ENCODE measurements around the gene SLC28A2.
"Not testable (repeated sequence)": the region's sequence is repeated elsewhere in the genome, so short reads cannot be mapped to it uniquely, and the experiment has no call there.

SLC28A2 gene

DNA sequence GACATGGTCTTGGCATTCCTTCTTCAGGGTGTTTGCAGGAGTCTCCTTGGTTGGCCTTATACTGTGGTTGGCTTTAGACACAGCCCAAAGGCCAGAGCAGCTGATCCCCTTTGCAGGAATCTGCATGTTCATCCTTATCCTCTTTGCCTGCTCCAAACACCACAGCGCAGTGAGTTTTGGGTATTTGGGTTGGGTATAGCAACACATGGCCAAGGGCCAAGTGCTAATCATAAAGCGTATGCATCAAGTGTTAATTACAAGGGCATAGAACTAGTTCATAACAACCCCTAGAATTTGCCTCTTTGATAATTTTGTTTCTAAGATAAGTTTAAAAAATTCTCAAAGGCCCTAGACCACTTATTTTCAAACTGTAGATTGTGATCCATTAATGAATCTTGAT lies 11.8 kb downstream of the SLC28A2 start:
- no peak for DNase-seq (ENCODE audit: low spot score)

DNA sequence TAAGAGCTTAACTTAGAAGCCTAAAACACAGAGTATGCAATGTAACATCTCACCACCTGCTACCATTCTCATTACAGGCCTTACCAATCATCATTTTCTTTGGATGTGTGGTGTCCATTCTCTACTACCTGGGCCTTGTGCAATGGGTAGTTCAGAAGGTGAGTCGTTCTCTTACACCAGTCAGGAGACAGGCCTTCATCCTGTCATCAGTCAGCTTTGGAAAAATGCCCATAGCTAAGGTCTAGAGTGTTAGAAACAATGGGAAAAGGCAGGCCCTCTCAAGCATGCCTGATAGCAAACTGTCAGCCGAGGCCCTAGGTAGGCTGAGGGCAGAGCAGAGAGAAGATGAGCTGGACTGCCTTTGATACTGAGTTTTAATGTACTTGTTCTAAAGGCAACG lies 13.5 kb downstream of the SLC28A2 start:
- no peak for DNase-seq (ENCODE audit: low spot score)

- DNase-seq (ENCODE audit: low spot score): no peak
Observed at GRCh38 chr15:45268135-45268534, 16.1 kb downstream of the SLC28A2 start.

GRCh38 chr15:45274636-45275380 lies 22.8 kb downstream of the SLC28A2 start:
- DNase-seq (ENCODE audit: low spot score): no peak

GRCh38 chr15:45276831-45277230 lies 24.8 kb downstream of the SLC28A2 start:
- peak; percentile 9 for DNase-seq (ENCODE audit: low spot score)

DNA sequence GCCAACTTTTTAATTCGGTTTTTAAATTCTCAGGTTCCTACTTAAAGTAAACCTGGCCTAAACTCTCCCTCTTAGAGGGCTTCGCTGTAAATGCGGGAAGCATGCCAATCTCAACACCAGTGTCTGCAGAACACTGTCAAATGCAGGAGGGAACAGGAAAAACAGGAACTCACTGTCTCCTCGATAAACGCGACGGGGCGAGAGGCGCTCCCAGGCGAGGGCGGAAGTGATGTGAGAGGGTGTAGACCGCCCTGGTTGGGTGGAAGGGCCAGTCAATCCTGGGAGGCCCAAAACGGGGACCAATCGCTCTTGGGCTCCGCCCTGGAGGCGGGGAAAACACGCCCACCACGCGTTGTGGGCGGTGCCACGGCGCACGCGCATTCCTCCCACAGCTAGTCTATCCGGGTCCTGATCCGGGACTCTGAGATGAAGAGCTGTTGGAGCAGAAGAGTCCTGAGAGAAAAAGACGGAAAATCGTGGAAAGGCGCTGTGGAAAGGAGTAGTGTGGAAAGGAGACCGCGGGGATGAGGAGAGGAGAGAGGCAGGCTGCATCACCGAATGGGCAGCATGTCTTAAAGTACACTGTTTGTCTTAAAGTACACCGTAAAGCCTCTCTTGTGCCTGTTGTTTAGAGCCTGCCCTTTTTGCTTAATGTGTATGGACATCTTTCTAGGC lies 27.1 kb downstream of the SLC28A2 start:
- peak; percentile 97 for DNase-seq (ENCODE audit: low spot score)

- DNase-seq (ENCODE audit: low spot score): no peak
Observed at GRCh38 chr15:45285413-45285812, 33.4 kb downstream of the SLC28A2 start.

GRCh38 chr15:45287390-45287956 lies 35.4 kb downstream of the SLC28A2 start:
- DNase-seq (ENCODE audit: low spot score): no peak

DNA sequence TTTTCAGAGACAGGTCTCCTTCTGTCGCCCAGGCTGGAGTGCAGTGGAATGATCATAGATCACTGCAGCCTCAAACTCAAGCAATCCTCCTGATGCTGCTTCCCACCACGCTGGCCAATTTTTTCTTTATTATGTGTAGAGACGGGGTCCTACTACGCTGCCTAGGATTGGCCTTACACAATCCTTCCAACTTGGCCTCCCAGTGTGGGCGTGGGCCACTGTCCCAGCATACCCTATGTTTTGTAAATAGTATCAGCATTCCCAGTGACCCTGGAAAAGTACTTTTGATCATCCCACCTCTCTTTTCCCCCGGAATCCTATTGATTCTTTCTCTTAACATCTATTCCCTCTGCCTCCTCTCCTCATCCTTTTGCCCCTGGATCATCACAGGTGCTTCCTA lies 36.9 kb downstream of the SLC28A2 start:
- DNase-seq (ENCODE audit: low spot score): no peak

- DNase-seq (ENCODE audit: low spot score): no peak
Observed at GRCh38 chr15:45291822-45292582, 40.0 kb downstream of the SLC28A2 start.

- DNase-seq (ENCODE audit: low spot score): not testable (repeated sequence)
Observed at GRCh38 chr15:45293326-45293725, 41.3 kb downstream of the SLC28A2 start.

- DNase-seq (ENCODE audit: low spot score): not testable (repeated sequence)
Observed at GRCh38 chr15:45298964-45299378, 46.9 kb downstream of the SLC28A2 start.

DNA sequence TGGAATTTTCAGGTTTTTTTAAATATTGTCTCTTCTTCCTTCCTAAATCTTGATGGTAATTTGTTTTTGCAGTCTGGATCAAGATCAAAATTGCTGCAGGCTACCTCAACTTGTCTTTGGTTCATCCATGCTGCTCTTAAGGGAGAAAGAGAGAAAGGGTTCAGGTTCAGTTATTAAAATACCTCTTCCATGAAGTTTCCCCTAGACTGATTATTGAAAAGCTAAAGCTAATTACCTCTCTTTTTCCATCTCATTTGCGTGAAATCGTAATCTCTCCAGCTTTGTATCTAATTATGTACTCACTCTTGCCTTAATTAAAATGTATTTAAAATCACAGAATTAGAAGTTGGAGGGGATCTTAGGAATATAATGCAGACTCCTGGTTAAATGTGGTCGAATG lies 52.7 kb downstream of the SLC28A2 start:
- no peak for DNase-seq (ENCODE audit: low spot score)

DNA sequence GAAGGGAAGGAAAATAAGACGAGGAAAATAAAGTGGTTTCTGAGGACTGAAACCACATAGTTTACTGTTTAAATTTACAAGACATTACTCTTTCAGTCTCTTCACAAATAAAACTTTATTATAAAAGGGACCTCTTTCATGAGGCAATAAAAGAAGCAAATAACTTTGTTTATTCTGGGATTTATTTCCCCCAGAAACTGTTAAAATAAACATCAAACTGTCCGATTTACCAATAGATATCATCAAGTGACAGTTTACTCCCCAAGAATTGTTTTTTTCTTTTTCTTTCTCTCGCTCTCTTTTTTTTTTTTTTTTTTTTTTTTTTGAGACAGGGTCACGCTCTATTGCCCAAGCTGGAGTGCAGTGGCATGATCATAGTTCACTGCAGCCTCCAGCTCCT lies 54.1 kb downstream of the SLC28A2 start:
- DNase-seq (ENCODE audit: low spot score): no peak

DNA sequence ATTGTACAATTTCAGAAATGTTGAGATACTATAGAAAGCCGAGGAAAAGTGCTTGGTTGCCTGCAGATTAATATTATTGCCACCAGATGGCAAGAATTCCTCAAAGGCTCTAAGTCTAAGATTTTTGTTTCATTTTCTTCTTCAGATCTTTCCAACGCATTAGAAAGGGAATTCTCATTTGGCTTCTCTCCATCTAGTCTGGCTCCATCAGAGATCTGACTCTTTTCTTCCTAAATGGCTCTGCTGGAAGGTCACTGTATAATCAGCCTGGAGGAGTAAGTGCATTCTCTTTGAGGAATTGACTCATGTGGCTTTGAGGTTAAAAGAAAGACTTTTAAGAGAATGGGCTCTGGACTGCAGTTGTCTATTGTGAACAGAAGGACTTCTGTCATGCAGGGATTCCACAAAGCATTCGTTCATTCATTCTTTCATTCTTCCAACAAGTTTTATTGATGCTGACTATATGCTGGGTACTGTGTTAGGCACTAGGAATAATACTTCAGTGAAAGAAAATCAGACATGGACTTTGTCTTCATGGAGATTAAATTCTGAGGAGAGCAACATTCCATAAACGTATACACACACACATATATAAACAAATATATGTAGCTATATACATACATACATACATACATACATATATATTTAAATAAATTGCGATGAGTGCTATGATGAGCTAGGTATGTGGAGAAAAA lies 55.3 kb downstream of the SLC28A2 start:
- no peak for DNase-seq (ENCODE audit: low spot score)

DNA sequence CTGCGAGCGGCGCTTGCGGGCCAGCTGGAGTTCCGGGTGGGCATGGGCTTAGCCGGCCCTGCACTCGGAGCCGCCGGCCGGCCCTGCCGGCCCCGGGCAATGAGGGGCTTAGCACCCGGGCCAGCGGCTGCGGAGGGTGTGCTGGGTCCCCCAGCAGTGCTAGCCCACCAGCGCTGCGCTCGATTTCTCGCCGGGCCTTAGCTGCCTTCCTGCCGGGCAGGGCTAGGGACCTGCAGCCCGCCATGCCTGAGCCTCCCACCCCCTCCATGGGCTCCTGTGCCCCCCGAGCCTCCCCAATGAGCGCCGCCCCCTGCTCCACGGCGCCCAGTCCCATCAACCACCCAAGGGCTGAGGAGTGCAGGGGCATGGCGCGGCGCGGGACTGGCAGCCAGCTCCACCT lies 62.1 kb downstream of the SLC28A2 start:
- not testable (repeated sequence) for DNase-seq (ENCODE audit: low spot score)

GRCh38 chr15:45314960-45315359 lies 62.9 kb downstream of the SLC28A2 start:
- DNase-seq (ENCODE audit: low spot score): no peak

GRCh38 chr15:45319472-45320214 lies 67.6 kb downstream of the SLC28A2 start:
- DNase-seq (ENCODE audit: low spot score): no peak

DNA sequence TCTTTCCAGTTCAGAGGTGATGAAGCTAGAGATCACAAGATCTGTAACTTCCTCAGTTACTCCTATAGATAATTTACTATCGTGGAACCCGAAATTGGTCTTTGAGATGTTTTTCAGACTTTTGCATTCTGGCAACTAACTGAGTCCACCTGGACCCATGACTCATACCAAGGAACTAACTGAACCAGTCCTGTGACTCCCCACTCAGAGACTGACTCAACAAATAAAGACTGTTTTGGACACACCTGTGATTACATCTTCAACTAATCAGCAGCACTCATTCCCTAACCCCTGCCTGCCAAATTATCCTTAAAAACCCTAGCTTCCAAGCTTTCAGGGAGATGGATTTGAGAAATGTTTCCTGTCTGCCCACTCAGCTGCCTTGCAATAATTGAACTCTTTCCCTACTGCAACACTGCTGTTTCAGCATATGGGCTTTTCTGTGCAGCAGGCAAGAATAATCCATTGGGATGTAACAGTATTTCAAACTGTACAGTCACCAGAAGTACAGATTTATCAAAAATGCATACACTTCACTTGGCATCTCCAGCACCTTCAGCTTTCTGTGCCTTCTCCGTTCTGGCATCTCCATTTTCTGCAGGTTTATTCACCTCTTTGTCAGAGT lies 68.7 kb downstream of the SLC28A2 start:
- DNase-seq (ENCODE audit: low spot score): no peak

DNA sequence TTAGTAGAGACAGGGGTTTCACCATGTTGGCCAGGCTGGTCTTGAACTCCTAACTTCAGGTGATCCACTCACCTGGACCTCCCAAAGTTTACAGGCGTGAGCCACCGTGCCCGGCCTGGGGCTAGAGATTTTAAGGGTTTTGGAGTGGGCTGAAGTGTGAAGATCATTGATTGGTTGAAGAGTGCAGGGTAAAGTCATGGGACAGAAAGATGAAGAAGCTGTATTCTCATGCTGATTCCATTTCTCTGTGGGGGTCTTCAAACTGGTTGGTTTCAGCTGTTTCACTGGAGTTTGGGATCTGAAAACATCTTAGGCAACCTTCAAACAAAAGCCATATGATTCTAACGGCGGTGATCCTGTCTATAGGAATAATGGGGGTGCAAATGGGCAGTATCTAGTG lies 74.2 kb downstream of the SLC28A2 start:
- DNase-seq (ENCODE audit: low spot score): no peak

DNA sequence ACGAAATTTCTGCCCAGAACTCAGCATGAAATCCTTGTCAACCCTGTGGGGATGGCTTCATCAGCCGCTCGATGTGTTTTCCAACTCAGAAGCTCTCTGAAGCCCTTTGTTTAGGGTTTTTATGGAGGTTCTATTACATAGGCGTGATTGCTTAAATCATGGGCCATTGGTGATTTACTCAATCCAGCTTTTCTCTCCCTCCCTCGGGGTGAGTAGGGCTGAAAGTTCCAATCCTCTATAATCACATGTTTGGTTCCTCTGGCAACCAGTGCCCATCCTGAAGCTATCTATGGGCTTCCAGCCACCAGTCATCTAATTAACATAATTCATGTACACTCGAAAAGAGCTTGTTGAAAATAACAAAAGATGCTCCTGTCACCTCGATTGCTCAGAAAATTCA lies 74.7 kb downstream of the SLC28A2 start:
- DNase-seq (ENCODE audit: low spot score): no peak

All from activated CD4-positive, alpha-beta T cell treated with anti-CD3 and anti-CD28 coated beads, Interleukin-2, Interleukin-4, amounts not matched to agents 100 ng/mL and 50 ng/mL, durations not matched to agents 16 hours and 8 hours (primary cell).